ENCODE results near the gene ERBB3.
A peak's percentile ranks its signal among the peaks of the same experiment; 100 is the strongest.
"Not testable (repeated sequence)": the region's sequence is repeated elsewhere in the genome, so short reads cannot be mapped to it uniquely, and the experiment has no call there.

ERBB3 gene

DNA sequence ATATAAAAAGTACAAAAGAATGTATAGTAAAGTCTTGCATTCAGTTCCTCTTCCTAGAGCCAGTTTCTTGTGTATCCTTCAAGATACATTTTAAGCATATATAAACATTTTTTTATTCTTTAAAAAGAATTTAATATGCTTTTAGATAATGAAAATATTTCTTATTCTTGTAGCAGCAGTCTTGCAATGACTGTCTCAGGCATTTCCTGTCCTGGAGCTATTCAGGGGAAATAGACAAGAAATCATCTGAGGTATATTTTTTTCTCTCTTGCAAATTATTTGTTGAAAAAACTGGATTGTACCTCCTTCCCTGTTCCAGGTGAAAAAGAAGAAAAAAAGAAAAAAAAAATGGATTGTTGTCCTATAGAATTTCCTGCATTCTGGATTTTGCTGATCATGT, 17.0 kb upstream of the ERBB3 start:
- Histone ChIP-seq H2AFZ (no peak overlapping the region), H3K9ac (no peak overlapping the region), H3K4me1 (no peaks in the 10 kb centered on the region), H3K4me3 (ENCODE audit: low read depth, low read length) (no peak overlapping the region), H3K9me3 (ENCODE audit: control insufficient read depth, low read length) (no peaks in the 10 kb centered on the region), H3K79me2 (no peaks in the 10 kb centered on the region), H3K4me2 (ENCODE audit: low read length) (no peak overlapping the region), H3K27me3 (ENCODE audit: control insufficient read depth, insufficient read depth, low read length) (no peaks in the 10 kb centered on the region), H3K36me3 (ENCODE audit: control insufficient read depth, insufficient read depth, low read length) (no peaks in the 10 kb centered on the region), H3K27ac (no peak overlapping the region)
- no peak for TF ChIP-seq CTCF (IDR thresholded peaks at IDR 0.05)

DNA sequence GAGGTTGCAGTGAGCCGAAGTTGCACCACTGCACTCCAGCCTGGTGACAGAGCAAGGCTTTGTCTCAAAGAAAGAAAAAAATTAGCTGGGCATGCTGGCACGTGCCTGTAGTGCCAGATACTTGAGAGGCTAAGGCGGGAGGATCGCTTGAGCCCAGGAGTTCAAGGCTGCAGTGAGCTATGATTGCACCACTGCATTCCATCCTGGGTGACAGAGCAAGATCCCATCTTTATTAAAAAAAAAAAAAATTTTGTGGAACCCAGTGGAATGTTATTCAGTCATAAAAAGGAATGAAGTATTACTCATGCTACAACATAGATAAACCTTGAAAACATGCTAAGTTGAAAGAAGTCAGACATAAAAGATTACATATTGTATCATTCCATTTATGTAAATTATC, 8.3 kb upstream of the ERBB3 start:
- Histone ChIP-seq H3K27me3 (ENCODE audit: control insufficient read depth, insufficient read depth, low read length) (no peaks in the 10 kb centered on the region), H3K4me1 (no peaks in the 10 kb centered on the region), H3K79me2 (no peaks in the 10 kb centered on the region), H3K9me3 (ENCODE audit: control insufficient read depth, low read length) (no peaks in the 10 kb centered on the region), H2AFZ (no peak overlapping the region), H3K4me3 (ENCODE audit: low read depth, low read length) (no peak overlapping the region), H3K27ac (no peak overlapping the region), H3K9ac (no peak overlapping the region), H3K36me3 (ENCODE audit: control insufficient read depth, insufficient read depth, low read length) (no peaks in the 10 kb centered on the region), H3K4me2 (ENCODE audit: low read length) (no peak overlapping the region)
- TF ChIP-seq CTCF (IDR thresholded peaks at IDR 0.05) = no peak

DNA sequence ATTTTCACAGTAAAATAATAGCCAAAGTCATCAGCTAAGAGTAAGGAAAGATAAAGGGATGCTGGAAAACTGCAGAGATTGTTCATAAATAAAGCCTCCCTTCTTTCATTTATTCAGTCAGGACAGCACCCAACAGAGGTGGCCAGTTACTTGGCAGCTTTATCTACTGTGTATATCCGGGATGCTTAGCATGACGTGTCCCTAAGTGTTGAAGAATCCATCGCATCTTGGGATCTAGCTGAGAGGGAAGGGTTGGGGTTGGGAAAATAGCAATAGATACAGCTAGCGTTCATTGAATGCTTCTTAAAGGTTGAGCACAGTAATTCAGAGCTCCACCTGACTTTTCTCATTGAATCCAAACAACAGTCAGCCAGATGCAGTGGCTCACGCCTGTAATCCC, 5.6 kb upstream of the ERBB3 start:
- Histone ChIP-seq H3K27ac (no peak overlapping the region), H3K36me3 (ENCODE audit: control insufficient read depth, insufficient read depth, low read length) (no peaks in the 10 kb centered on the region), H3K27me3 (ENCODE audit: control insufficient read depth, insufficient read depth, low read length) (no peaks in the 10 kb centered on the region), H3K9ac (no peak overlapping the region), H3K79me2 (no peaks in the 10 kb centered on the region), H3K4me1 (peaks cover 3% of the 10 kb centered on the region), H3K4me2 (ENCODE audit: low read length) (no peak overlapping the region), H2AFZ (no peak overlapping the region), H3K9me3 (ENCODE audit: control insufficient read depth, low read length) (no peaks in the 10 kb centered on the region), H3K4me3 (ENCODE audit: low read depth, low read length) (no peak overlapping the region)
- no peak for TF ChIP-seq CTCF (IDR thresholded peaks at IDR 0.05)

- not testable (repeated sequence) for H3K79me2 ChIP-seq; H3K4me3 ChIP-seq (ENCODE audit: low read depth, low read length); H3K9me3 ChIP-seq (ENCODE audit: control insufficient read depth, low read length); H3K27me3 ChIP-seq (ENCODE audit: control insufficient read depth, insufficient read depth, low read length); H3K36me3 ChIP-seq (ENCODE audit: control insufficient read depth, insufficient read depth, low read length); H3K9ac ChIP-seq; H3K4me2 ChIP-seq (ENCODE audit: low read length); H3K4me1 ChIP-seq
- Histone ChIP-seq H3K27ac (peak overlapping the region; percentile 80), H2AFZ (peak overlapping the region; percentile 38)
Observed at GRCh38 chr12:56077966-56078365, 2.0 kb upstream of the ERBB3 start.

DNA sequence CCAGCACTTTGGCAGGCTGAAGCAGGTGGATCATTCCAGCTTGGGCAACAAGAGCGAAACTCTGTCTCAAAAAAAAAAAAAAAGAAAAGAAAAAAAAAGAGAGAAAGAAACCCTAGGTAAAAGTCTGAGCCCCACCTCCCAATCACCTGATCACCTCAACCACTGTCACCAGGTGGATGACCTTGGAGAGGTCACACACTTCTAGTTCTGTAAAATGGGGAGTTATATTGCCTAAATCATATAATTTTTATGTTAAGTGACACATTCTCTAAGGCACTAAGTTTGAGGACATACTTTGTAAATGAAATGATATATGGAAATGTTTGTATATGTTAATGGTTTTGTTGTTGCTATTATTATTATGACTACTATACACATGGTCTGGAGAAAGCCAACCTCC, 1.5 kb upstream of the ERBB3 start:
- Histone ChIP-seq H3K4me3 (ENCODE audit: low read depth, low read length) (peak overlapping the region; percentile 75), H3K9ac (no peak overlapping the region), H3K79me2 (no peaks in the 10 kb centered on the region), H3K36me3 (ENCODE audit: control insufficient read depth, insufficient read depth, low read length) (no peaks in the 10 kb centered on the region), H3K4me2 (ENCODE audit: low read length) (peak overlapping the region; percentile 98), H3K27me3 (ENCODE audit: control insufficient read depth, insufficient read depth, low read length) (no peaks in the 10 kb centered on the region), H3K4me1 (peaks cover 3% of the 10 kb centered on the region), H3K27ac (peak overlapping the region; percentile 80), H2AFZ (peak overlapping the region; percentile 95), H3K9me3 (ENCODE audit: control insufficient read depth, low read length) (no peaks in the 10 kb centered on the region)
- TF ChIP-seq CTCF (IDR thresholded peaks at IDR 0.05) = no peak
